HG02642 (cell line): ENCODE data around the gene HS3ST3A1.

Experiments
- ATAC-seq: cut with Tn5 transposase; IDR thresholded peaks from one replicate; pipeline ENCODE4 v1.9.1; 2021; ENCODE audit warnings: mild to moderate bottlenecking; ENCODE audit not compliant: unreplicated experiment, poor library complexity

HS3ST3A1 gene

DNA sequence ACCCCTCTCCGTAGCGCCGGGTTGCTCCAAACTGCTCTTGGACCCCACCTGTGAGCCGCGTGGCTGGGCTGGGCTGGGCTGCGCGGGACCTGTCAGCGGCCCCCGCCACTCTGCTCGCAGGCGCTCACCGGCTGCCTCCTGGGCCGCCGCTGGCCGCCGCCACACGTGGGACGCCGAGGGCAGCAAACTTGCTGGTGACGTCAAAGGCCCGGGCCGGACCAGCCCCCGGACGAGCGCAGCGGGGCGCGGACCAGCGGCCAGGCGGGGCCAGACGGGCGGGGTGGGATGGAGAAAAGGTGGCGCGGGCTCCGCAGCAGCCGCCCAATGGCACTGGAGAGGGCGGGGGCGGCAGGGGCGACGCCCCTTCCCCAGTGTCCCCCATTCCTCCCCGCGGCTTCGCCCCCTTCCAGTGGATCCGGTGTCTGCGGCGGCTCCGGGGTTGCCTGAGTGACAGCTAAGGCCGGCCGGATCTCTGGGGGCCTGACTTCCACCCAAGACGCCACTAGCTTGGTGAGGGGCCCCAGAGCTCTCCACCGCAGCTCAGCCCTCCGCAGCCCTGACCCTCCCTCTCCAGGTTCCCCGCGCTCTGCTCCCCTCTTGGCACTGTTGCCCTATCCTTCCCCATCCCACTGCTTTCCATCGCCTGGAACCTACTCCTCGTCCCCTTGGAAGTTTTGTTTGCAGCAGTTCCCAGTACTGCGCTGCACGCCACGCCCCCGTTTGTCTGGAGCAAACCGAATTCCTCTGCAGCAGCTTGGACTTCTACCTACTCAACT is at the start of gene HS3ST3A1:
Gene HS3ST3A1 (minus strand): TSS at position 154 of the 776 bp plus-strand sequence. CDS start 800 bp downstream, outside the sequence.
- no peak for ATAC-seq

DNA sequence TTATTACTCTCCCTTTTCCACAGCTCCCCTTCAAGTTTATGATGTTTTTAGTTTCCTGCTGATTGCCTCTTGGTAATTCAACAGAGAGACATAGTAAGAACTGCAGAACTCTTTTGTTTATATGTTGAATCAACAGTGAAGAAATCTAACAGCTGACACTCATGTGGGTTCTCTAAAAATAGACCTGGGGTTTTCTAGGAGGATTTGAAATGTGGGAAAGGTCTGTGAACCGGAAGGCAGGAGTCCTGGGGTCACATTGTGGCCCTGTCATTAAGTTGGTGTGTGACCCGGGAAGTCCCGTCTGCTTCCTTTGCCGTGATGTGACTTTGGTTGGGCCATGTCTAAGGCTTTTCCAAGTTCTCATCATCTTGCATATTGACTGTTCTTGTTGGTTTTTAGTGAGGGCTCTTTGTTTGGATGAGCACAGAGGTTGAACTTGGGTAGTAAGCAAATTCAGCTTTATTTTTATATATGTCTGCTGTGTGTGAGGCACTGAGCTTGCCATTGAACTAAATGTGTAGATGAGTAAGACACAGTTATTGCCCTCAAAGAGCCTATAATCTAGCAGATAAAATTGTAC is 48.5 kb upstream of the HS3ST3A1 start:
- ATAC-seq: no peak

DNA sequence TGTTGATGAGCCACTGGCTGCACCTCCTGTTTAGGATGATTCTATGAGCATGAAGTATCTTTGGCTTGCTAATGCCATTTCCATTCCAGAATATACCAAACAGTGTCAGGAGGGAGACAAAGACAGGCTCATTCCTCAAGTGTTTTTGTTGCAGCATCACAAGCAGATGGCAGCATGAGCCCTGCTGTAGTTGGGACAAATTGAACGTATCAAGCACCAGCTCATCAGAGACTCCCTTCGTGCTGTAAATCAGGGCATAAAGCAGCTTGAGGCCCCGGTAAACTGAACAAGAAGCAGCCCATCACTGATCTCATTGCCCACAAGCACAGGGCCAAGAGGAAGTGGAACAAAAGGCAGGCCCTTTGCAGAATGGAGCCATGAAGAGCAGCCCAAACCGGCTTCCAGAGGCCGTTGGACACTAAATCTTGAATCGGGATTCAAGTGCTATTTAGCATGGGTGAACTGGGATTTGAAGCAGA is 45.9 kb upstream of the HS3ST3A1 start:
- ATAC-seq: no peak

DNA sequence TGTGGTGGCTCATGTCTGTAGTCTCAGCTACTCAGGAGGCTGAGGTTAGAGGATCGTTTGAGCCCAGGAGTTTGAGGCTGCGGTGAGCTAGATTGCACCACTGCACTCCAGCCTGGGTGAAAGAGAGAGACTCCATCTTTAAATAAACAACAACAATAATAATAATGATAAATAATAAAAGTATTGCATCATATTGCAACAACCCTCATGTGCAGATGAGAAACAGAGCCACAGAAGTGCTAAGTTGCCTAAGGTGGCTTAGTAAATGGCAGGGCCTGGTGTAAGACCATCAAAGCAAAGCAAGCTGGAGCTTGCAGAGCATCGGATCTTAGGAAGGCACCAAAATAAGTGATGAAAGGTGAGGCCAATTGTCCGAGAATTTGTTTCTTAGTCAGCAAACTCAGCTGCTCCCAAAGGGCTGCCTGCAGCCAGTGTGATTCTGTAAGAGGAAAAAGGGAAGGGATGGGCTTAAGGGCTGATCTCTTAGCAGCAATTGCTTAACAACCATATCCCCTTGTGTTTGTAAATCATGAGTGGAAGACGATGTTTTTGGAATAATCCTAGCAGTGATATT is 45.3 kb upstream of the HS3ST3A1 start:
- no peak for ATAC-seq

DNA sequence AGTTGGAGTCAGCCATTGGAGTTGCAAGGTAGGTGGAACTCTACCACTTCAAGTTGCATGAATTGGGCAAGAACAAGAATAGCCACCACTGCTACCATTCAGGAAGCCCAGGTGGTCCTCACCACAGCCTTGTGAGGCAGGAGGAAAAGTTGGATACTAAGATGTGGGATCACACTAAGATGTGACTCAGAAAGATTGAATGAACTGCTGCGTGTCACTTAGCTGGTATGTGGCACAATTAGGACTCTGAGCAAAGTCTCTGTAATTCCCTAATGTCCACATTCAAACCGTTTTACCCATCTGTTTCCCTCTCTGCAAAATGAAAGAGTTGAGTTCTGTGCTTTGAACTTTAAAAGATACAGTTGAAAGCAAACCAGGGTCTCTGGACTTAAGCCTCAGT is 44.7 kb upstream of the HS3ST3A1 start:
- no peak for ATAC-seq

DNA sequence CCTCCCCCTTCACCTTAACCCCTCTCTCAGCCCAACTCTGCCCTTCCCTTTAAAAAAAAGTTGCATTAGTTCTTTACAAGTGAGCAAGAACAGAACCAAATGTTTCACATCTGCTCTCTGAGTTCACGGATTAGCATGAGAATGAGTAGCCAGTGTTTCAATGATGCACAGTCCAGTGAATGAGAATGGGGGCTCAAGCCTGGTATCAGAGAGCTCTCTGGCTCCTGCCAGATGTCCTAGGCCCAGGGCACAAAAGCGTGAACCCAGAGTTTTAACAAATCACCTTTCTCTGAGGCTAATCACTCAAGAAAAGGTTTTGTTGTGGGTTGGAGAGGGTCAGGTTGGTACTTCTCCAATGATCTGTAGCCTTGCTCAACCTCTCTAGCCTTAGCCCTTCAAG is 41.5 kb upstream of the HS3ST3A1 start:
- no peak for ATAC-seq

DNA sequence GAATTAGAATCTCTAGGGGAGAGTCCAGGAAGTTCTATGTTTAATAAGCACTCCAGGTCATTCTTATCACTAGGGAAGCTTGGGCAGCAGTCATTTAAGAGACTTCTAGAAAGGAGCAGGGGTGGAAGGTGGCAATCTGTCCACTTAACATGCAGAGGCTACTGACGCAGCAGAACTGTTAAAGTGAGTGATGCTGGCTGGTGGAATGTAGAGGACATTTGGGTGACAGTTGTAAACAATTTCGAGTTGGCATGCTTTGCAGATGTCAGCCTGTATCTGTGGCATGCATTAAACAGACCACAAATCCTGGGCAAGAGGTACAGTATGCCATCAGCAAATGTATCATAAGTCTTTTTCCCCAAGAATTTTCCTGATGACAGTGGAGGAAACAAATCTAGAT is 40.5 kb upstream of the HS3ST3A1 start:
- no peak for ATAC-seq

DNA sequence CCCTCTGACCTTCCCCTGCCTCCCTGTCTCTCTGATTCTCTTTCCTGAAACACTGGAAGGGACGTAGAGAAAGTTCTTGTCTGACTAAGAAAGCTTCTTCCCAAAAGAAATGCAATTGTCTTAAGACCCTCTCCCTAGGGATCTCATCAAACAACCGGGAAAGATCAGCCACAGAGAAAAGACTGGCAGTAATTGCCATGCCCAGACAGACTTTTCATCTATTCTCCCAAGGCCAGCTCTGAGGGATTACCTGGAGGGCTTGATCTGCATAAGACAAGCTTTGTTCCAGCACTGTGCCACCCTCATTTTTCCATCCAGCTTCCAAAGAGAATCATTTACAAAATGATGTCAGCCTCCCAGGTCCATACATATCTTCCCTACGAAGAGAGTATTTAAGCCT is 38.8 kb upstream of the HS3ST3A1 start:
- no peak for ATAC-seq

DNA sequence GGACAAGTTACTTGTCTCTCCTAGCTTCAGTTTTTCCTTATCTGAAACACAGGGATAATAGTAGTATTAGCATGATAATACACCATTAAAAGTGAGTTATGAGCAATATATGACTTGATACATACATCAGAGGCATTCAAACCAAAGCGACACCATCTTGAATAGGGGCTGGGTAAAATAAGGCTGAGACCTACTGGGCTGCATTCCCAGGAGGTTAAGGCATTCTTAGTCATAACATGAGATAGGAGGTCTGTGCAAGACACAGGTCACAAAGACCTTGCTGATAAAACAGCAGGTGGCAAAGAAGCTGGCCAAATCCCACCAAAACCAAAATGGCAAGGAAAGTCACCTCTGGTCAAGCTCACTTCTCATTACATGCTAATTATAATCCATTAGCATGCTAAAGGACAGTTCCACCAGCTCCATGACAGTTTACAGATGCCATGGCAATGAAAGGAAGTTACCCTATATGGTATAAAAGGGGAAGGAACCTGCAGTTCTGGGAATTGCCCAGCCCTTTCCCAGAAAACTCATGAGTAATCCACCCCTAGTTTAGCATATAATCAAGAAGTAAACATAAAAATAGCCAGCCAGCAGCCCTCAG is 37.2 kb upstream of the HS3ST3A1 start:
- no peak for ATAC-seq

DNA sequence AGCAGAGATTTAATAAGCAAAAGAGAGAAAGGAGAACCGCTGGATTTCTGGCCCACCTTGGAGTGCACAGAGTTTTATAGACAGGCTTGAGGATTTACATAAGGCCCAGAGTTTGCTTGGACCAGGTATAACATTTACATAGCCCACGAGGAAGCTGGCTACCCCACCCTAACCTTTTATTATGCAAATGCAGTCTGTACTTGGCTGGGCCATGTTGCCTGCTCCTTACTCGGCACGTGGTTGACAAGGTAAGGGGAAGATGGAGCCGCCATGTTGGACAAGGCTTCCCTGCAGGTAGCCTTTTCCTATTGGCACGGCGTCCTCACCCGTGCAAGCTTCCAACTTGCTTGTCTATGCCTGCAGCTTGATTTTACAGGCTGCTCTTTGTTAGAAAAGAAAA is 35.2 kb upstream of the HS3ST3A1 start:
- ATAC-seq: no peak

DNA sequence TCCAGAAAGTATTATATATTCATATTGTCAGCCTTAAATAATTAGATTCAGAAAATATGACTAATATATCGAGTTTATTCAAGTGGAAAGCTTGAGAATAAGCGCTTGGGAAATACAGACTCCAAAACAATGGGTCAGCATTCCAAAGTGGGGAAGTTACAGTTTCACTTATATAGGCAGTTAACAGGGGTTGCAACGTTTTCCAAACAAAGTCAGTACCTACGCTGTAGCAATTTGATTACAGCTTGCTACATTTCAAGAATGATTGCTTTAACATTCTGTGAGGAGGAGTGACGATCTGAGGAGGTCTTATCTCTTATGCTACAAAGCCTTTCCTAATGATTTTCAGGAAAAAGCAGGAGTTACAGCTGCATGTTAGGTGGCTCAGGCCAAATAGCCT is 34.2 kb upstream of the HS3ST3A1 start:
- ATAC-seq: no peak

DNA sequence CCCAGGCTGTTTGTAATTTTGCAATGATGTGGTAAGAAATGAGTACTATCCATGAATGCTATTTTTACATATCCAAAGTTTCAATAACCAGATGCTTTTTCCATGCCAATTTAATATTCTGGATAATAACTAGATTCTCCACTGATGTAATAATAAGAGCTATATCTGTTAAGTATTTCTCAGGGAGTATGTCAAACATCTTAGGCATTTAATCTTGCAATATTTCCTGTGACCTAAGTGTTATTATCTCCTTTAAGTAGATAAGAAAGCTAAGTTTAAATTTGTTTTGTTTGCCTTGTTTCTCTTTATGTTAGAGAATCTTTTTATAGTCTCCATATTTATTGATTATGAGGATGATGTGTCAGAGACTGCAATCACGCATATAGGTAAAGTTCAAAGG is 32.3 kb upstream of the HS3ST3A1 start:
- ATAC-seq: no peak

DNA sequence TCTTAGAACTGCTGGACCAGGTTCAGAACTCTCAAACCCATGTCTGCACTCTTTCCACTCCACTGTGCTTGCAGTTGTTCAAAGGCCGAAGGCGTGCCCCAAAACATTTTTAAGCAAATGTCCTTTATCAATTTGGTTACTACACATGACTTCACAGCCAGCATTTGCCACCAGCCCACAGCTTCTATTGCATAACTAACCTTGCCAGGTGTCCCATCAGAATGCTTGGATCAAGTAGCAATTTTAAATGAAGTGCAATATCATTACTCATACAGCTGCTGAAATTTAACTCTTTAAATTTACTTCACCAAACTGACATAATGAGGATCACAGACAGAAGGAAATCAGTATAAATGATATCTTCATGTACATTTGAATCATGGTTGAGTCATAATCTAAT is 29.8 kb upstream of the HS3ST3A1 start:
- ATAC-seq: no peak

DNA sequence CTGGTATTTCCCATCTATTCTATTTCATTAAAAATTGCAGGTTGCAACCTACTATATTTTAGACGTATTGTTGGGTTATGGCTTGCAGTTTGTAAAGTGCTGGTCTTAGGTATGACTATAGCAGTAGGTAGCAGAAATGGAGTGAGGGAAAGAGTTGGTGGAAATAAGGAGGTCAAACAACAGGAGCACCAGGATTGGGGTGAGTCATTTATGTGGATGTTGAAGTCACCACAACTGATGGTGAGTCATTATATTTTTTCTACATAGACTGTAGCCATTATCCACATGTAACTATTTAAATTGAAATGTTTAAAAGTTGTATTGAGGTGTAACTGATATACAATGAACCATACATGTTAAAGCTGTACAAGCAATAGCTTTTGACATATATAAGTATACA is 25.0 kb upstream of the HS3ST3A1 start:
- ATAC-seq: no peak

DNA sequence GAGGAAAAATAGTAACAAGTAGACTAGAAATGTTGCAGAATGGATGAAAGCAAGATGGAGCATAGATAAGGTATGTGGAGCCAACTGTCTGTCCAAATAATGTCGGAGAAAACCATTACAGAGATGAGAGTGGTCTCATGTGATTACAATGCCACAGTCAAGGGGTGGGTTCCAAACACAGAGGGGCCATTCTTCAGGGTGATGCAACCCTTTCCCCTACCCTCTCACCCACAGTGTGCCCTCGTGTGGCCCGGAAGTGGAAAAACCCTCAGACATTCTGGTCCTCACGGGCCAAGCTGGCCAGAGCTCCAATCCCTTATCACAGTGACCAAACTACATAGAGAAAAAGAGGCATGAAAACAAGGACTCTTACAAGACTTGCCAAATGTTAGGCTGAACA is 17.7 kb upstream of the HS3ST3A1 start:
- no peak for ATAC-seq

DNA sequence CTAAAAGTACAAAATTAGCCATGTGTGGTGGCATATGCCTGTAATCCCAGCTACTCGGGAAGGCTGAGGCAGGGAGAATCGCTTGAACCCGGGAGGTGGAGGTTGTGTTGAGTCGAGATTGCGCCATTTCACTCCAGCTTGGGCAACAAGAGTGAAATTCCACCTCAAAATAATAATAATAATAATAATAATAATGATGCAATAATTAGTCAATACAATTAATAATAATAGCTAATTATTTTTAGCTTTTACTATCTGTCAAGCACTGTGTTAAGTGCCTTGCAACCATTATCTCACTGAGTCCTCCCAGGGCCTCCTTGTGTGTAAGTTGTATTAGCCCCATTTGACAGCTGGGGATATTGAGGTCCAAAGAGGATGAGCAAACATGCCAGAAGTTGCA is 14.3 kb upstream of the HS3ST3A1 start:
- no peak for ATAC-seq

DNA sequence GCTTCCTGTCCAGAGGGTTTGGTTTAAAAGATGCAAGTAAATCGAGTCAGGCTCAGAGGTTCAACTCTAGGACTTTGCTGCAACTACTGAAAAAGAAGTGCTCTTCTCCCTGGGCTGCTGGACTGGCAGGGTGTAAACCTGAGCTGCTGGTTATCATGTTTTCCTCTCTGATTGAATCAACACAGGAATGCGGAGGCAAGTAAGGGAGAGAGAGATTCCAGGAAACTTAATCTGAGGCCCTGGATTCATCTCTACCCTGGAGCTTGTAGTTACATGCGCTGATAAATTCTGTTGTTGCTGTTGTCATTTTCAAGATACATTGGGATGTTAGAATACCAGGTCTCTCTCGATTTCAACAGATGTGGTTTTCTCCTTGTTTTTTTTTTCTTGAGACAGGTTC is 8.2 kb upstream of the HS3ST3A1 start:
- ATAC-seq: no peak

DNA sequence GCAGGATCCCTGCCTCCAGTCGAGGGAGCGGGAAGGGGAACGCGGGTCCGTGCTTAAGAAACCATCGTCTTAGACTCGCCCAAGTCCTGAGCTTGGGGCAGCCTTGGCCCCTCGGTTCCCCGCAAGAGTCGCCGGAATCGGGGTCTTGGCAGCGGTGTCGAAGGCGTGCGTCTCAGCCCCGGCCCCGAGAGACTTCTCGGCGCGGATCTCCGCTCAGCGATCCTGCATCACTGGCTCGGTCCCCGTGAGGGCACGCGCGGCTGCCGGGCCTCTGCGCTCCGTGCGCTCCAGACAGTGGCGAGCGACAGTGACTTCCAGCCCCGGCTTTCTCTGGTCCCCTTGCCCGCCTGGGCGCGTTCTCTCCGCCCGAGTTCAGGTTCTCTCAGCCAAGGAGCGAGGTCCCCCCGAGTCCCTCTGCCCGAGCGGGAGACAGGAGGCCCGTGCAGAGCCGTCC is 380 bp downstream of the HS3ST3A1 start:
- no peak for ATAC-seq

DNA sequence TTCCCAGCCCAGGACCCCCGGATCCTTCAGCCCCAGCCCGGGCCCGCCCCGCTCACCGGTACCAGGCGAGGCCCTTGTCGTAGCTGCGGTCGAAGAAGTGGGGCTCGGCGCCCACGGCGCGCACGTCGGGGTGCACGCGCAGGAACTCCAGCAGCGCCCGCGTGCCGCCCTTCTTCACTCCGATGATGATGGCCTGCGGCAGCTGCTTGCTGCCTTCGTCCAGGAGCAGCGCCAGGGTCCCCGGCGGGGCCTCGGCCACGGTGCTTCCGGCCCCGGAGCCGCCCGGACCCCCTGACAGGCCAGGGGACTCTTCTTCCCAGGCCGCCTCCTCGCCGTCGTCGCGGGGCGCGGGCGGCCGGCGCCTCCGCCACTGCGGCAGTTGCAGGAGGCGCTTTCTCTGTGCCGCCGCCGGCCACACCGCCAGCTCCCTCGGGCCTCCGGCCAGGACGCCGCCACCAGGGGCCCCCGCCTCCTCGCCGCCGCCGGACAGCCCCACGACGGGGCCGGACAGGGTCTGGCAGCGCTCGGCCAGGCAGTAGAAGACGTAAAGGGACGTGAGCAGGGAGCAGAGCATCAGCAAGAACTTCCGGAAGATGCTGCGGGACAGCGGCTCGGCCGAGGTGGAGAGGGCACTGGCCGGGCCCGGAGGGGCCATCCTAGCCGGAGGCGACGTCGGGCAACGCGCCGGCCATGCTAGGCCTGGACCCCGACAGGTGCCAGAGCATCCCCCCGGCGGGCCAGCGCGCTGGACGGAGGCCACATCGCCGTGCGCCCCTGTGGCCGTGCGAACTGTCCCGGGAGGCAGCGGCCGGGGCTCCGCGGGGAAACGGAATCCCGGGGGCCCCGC is 1.0 kb downstream of the HS3ST3A1 start:
- no peak for ATAC-seq

DNA sequence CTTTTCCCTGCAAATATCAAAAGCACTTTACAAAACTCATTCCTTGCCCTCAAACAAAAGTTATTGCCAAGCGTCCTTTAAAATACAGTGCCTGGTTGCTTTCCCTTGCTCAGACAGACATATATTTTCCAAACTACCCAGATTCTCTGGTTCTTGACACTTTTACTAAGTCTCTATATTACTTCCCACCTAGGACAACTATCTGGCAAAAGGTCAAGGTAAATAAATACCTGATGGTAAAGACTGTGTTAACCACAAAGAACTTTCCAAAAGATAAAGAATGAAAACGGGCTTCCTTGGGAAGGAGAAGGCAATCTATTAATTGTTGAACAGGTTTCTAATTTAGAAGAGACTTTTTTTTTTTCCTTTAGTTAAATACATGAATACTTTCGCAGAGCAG is 1.9 kb downstream of the HS3ST3A1 start:
- ATAC-seq: no peak
